Measurements from ENCODE around the gene COA3.

COA3 gene, protein sequence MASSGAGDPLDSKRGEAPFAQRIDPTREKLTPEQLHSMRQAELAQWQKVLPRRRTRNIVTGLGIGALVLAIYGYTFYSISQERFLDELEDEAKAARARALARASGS

DNA sequence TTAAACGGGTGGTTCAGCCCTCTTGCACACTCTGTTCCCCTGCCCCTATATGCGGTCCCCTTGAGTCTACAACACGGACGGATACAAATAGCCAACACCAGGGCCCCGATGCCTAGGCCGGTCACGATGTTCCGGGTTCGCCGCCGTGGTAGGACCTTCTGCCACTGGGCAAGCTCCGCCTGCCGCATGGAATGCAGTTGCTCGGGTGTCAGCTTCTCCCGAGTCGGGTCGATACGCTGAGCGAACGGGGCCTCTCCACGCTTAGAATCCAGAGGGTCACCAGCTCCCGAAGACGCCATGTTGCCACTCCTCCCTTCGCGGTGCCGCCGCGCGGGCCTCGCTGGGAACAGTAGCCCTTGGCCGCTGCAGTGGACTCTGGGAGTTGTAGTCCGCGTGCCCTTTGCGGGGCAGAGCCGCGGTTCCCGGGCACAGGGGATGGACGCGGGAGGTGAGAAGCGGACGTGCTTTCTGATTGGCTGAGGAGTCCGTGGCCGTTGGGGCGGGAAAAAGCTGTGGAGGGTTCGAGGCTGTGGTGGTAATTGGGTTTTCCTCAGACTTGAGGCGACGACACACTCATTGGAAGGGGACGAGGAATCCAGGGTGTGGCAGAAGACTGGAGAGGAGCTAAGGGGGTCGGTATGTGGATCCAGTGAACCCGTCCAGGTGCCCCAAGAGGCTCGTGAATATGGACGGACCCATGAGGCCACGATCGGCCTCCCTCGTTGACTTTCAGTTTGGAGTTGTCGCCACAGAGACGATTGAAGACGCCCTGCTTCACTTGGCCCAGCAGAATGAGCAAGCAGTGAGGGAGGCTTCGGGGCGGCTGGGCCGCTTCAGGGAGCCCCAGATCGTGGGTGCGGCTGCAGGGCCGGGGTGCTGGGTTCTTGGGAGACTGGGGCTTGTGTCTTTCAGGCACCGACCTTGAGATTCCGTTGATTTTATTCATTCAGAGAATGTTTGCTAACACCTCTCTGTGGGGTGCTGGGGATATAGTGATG is at the start of gene COA3, which contains the start of gene CNTD1:
Gene COA3 (minus strand): TSS at position 322 of the 998 bp plus-strand sequence. CDS start 23 bp downstream, at position 299.
Gene CNTD1 (plus strand): TSS at position 479 of the 998 bp plus-strand sequence. CDS start 207 bp downstream, at position 686.
- DNase-seq: peak; percentile 77 to 78

DNA sequence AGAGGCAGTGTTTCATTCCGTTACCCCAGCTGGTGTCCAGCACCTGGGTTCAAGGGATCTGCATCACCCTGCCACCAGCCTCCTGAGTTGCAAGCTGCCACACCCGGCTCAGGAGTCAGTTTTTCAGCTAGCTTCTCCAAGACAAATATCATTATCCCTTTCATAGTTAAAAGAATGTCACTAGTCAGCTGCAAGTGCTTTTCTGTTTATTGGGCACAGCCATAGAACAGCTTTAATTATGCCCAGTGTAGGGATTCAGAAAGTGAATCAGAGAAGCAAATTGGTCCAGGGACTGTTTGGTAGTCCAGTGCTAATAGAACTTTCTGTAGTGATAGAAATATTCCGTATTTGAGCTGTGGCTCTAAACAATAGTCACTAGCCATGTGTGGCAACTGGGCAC is 49.6 kb upstream of the COA3 start:
- DNase-seq: no peak

DNA sequence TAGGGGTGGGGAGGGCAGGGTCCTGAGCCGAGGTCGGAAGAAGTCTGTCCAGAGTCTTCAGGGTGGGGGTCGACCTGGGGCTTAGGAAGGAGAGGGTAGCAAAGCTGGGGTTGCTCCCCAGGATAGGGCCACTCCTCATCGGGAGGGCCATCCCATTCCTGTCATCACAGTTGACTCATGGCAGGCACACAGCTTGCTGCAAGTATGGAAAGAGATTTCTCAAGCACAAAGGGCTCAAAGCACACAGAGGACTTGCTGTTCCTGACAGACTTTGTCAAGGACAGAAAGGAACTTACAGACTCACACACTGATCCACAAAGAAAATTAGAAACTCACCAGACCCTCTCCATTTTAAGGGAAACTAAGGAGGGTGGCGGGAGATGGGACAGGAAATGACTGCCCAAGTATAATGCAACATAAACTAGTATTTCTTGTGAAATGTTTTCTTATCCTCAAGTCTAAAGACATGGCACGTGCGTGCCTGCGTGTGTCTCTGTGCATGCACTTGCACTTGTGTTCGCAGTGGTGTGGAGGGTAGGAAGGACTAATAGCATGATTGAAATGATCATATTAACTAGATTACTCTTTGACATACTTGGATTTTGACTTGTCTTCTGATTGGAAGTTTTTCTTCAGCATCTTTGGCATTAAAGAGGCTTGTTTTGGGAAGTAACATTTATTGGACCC is 48.2 kb upstream of the COA3 start:
- DNase-seq: no peak

DNA sequence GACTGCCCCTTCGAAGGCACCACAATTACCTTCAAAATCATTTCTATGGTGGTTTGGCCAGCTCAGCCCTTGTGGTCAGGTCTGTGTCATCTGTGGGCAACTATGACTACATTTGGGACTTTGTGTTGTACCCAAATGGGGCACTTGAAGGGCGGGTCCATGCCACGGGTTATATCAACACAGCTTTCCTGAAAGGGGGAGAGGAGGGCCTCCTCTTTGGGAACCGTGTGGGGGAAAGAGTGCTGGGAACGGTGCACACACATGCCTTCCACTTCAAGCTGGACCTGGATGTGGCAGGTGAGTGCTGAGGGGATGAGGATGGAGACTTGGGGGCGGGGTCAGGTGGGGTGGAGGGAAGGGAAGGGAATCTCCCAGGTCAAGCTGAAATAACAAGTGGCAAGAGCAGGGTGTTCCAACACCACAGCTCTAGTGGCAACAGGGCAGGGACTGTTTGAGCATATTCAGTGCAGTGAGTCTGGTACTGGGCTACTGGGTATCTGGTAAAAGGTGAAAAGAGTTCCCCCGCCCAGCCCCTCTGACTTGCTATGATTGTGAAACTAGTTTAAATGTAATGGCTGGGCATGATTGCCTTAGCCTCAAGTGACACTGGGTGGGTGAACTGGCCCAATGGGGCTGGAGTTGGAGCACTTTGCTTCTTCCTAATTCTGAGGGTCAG is 47.6 kb upstream of the COA3 start:
- DNase-seq: no peak

DNA sequence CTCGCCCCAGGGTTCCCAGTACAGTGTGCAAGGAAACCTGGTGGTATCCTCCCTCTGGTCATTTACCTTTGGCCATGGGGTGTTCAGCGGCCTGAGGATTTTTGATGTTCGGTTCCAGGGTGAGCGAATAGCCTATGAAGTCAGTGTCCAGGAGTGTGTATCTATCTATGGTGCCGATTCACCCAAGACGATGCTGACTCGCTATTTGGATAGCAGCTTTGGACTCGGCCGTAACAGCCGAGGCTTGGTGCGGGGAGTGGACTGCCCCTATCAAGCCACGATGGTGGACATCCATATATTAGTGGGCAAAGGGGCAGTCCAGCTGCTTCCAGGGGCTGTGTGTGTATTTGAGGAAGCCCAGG is 47.0 kb upstream of the COA3 start:
- no peak for DNase-seq

DNA sequence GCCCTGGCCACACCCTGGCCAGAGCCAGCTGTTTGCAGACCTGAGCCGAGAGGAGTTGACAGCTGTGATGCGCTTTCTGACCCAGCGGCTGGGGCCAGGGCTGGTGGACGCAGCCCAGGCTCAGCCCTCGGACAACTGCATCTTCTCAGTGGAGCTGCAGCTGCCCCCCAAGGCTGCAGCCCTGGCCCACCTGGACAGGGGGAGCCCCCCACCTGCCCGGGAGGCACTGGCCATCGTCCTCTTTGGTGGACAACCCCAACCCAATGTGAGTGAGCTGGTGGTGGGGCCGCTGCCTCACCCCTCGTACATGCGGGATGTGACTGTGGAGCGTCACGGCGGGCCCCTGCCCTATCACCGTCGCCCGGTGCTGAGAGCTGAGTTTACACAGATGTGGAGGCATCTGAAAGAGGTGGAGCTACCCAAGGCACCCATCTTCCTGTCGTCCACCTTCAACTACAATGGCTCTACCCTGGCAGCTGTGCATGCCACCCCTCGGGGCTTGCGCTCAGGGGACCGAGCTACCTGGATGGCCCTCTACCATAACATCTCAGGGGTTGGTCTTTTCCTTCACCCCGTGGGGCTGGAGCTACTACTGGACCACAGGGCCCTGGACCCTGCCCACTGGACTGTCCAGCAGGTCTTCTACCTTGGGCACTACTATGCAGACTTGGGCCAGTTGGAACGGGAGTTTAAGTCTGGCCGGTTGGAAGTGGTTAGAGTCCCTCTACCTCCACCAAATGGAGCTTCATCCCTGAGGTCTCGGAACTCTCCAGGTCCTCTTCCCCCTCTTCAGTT is 46.5 kb upstream of the COA3 start:
- DNase-seq: no peak

DNA sequence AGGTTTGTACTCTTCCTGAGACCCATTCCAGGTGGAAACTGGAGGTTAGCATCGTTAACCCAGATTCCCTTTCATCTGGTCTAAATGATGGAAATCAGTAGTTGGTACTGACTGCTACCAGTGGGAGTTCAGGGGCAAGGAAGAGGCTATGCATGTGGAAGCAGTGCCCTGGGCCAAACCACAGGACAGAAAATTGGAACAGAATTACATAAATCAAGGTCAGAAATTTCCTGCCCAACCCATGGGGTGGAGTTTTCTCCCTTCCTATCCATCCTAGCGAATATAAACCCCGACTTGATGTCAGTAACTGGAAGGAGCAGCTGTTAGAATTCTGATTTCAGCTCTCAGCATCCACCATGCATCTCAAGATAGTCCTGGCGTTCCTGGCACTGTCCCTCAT is 45.8 kb upstream of the COA3 start, which contains the start of gene AOC2:
Gene AOC2 (plus strand): TSS at position 310 of the 400 bp plus-strand sequence. CDS start 47 bp downstream, at position 357.
- DNase-seq: no peak

DNA sequence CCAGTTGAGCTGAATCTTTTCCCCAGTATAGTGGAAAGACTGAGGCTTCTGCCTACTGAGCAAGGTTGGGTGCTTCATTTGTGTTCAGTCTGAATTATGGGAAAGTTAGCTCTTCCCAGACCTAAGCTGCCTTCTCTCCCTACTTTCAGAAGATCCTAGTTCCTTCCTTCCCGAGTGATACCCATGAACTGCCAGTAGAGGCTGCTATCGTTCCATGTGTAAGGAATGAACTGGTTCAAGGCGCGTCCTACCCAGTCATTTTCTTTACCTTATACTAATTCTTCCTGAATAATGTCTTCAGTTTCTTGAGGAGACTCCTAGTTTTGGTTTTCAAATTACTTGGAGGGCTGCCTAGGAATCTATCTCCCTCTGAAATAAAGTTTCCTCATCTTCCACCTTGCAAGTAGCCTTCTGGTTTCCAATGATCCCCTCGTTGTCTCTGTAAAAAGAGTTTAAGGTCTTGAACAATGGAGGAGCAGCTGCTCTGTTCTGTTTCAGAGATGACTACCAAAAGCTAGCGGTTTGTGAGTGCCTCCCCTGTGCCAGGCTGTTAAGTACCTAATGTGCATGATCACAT is 44.9 kb upstream of the COA3 start:
- DNase-seq: peak; percentile 11 to 18

DNA sequence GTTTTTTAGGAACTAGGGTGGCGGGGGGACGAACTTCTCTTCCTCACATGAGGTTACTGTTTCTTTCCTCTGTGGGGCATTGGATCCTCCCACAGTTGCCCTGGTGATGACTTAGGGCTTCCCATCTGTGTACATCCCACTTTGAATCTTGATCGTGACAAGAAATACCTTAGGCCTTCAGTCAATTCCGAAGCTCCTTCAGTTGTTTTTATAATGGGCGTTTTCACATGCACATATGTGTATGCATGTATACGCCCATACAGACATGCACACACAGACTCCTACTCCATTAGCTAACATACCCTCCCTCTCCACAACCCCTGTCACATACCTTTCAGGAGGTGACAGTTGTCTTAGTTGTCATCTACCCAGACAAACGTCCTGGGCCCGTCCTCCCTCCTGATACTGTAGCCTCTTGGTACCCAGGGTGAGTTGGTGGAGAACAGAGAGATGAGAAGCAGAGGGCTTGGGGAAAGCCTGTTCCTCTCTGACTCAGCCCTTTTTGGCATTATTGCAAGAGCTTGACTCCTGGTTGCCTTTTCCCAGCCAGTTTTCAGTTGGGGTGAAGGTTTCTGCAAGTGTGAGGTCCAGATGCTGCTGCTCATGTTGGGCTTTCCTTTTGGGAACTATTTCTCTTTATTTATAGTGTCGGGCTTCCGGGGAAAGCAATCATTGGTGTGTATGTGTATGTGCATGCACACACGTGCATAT is 43.6 kb upstream of the COA3 start:
- no peak for DNase-seq

DNA sequence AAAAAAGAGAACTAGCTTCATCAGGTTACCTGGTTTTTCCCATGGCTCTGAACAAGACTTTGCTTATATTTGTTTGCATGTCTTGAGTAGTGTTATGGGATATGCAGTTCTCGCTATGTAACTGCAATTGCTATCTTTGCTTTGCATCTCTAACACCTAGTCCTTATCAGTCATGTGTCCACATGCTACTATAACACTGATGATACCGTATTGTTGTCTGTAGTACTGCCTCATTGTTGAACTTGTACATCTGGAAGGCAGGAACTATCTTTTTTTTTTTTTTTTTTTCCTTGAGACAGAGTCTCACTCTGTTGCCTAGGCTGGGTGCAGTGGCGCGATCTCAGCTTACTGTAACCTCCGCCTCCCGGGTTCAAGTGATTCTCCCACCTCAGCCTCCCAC is 37.2 kb upstream of the COA3 start:
- no peak for DNase-seq

DNA sequence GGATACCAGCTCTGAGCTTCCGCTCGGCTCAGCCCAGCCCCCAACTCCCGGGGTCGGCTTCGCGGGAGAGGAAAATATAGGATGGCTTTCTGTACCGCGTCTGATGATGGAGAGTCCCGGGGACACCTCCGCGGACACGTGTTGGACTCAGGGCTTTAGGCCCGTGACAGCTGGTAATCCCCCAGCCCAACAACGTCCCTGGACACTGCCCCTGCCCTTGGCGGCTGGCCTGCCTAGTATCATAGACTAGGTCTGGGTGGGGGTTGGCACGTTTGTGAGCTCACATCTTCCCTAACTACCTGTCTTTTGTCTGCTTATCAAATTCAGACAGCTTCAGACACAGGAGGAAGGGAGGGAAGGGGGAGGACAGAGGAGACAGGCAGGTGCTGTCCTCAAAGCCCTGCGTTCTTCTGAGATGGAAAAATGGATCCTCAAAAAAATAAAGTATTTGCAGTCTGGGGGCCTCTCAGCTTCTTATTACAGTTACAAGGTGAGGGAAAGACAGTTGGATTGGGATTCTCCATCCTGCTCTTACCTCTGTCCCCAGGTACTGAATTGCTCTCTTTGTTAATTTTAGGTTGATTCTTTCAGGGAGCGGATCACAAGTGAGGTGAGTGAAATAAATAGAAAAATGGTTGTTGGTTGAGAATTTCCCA is 35.4 kb upstream of the COA3 start:
- no peak for DNase-seq

DNA sequence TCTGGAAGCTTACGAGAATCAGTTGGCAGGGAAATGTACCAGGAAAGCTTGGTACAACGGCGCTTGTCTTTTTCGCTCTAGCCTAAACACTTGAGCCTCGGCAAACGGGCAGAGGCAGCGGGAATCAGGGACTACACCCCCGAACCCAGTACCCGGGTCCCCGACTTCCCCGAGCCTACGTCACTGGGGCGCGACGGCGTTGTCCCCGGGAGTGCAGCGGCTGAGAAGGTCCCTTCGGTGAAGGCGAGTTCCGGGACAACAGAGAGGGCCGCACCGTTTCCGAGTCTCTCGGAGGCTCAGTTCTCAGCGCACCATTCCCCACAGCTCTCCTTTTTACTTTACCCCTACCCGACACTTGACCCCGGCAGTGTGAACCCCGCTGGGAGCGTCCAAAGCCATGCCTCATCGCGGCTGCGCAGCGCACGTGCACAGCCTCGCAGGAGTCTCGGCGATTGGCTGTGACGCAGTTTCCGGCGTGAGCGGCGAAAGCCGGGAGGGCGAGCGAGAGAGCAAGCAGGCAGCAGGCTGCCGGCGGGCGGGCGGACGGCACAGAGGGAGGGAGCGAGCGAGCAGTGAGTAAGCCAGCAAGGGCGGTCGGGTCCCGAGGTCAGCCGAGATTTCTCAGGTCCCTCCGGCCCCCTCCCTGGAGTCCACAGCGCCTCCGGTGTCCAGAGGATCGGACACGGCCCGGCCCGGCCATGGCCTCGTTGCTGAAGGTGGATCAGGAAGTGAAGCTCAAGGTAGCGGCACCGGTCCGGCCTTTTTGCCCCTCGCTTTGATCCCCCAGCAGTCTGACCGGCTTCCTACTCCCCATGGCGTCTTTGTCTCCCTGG is 34.6 kb upstream of the COA3 start, which contains the start of gene PSME3:
Gene PSME3 (plus strand): TSS at position 464 of the 833 bp plus-strand sequence. CDS start 235 bp downstream, at position 699.
- DNase-seq: peak; percentile 89 to 91

DNA sequence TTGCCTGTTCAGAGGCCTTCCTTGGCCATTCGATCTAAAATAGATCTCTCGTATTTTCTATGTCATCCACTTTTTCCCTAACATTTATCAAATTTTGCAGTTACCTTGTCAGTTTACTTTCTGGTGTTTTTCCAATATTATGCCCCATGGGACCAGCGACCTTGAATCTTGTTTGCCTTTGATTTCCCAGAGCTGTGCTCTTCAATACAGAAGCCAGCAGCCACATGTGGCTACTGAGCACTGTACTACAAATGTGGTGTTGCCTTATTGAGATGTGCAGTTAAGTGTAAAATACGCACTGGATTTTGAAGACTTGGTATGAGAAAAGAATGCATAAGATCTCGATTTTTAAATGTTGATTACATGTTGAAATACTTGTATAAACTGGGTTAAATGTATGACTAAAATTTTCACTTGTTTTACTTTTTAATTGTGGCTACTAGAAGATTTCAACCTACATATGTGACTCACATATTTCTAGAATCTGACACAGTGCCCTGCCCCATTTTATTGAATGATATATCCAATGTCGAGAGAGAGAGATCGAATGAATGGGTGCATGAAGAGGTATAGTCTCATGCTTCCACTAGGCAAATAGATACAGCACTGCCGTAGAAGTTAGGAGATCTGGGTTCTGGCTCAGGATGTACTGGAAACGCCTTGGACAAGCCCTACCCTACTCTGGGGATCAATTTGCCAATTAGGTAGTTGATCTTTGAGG is 33.9 kb upstream of the COA3 start:
- DNase-seq: no peak

DNA sequence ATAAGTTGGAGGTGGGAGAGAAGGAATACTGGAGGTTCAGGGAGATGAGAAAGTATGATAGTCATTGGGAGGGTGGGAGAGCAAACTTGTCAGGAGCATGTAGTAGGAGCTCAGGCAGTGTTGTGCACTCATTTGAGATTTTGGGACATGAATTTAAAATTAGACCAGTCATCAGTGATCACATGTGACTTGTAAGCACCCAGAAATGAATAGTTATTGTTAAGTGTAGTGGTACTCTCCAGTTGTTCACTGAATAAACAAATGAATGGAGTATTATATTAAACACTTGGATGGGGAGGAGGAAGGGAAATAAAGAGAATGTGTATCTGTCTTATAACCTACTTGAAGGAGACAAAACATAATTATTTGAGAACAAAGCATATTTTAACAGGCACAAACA is 32.5 kb upstream of the COA3 start:
- no peak for DNase-seq

DNA sequence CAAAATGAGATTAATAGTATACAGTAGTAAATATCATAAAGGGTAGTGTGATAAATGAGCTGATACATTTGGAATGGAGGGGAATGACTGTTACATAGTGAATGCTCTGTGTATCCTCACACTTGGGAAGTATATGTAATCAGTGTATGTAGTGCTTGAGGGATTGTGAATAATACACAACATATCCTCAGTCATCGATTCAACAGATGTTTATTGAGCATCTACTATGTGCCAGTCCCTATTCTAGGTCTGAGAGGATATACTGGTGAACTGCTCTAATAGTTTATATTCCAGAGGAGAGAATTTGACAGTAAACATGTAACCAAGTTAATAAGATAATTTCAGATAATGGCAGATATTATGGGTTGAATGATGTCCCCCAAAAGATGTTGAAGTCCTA is 29.0 kb upstream of the COA3 start:
- DNase-seq: no peak

DNA sequence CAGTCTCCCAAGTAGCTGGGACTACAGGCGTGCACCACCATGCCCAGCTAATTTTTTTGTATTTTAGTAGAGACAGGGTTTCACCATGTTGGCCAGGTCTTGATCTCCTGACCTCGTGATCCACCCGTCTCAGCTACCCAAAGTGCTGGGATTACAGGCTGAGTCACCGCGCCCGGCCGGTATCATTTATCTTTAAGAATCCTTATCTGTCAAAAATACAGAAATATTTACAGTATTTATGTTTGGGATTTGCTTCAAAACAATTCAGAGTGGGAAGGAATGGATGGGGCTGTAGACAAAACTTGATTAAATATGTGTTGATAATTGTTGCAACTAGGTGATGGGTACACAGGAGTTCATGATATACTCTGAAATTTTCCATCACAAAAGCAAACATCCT is 22.7 kb upstream of the COA3 start:
- no peak for DNase-seq

DNA sequence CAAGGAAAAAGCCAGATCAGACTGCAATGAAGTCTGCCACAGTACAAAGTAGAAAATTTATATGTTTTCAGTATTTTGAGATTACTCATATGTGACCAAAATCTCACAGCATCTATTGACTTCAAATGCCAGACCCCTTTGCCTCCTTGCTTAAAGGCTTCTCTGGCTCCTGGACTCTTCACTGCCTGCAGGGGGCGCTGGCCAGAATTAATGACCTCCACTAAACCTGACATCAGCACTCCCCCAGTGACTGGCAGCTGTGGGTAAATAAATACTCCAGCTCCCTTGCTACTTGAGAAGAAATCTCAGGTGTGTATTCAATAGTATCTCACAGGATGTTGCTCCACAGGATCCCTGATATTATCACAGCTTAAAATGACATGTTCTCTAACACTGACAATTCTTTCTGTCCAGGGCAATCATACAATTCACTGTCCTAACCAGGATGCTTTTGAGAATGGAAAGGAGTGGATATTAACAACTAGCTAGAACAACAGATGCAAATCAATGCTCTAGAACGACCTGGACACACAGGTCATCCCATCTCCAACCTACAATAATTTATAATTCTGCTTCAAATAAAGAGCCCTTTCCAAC is 21.5 kb upstream of the COA3 start:
- DNase-seq: peak; percentile 68 to 69

DNA sequence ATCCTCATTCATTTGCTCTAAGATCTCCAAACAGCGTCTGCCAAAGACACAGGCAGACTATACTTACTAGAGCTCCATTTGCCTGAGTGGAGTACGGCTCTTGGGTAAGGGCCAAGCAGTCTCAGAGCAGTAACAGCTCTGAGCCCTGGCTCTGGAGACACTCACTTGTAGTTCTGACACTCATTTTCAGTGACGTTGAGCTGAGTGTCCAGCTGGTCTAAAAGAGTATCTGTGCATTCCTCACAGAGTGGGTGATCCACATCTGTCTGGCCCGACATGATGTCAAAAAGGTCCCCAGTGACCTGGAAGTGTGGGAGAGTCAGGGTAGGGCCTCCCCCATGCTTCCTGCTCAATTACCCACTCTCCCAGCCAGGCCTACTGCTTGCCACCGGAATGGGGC is 19.9 kb upstream of the COA3 start:
- DNase-seq: no peak

Data from CD4-positive, alpha-beta T cell treated with Interleukin-1 beta for 1 hour (primary cell).